WTC11 (cell line): ENCODE results near the gene NANOG.

ENCODE experiments used
- ESRRA ChIP-seq: sonication (generic); formaldehyde crosslinking; IDR thresholded peaks from 2 replicates; pipeline ENCODE4 v1.8.1; 2022; ENCODE audit warnings: mild to moderate bottlenecking, missing genetic modification reagents, borderline replicate concordance
- FOXK1 ChIP-seq: sonication (generic); formaldehyde crosslinking; IDR thresholded peaks from 2 replicates; pipeline ENCODE4 v1.8.0; 2022; ENCODE audit warnings: mild to moderate bottlenecking, moderate library complexity, missing genetic modification reagents
- NFE2L1 ChIP-seq: sonication (generic); formaldehyde crosslinking; IDR thresholded peaks from 2 replicates; pipeline ENCODE4 v1.8.1; 2023; ENCODE audit warnings: missing genetic modification reagents
- NR3C1 ChIP-seq: sonication (generic); formaldehyde crosslinking; conservative IDR thresholded peaks from 2 replicates; pipeline ENCODE4 v1.8.1; 2023; ENCODE audit warnings: low read depth, mild to moderate bottlenecking, missing genetic modification reagents
- TCF7 ChIP-seq: sonication (generic); formaldehyde crosslinking; IDR thresholded peaks from 2 replicates; pipeline ENCODE4 v1.8.0; 2022; ENCODE audit warnings: mild to moderate bottlenecking, low read depth, missing genetic modification reagents, moderate library complexity
- TP53 ChIP-seq: sonication (generic); formaldehyde crosslinking; IDR thresholded peaks from 2 replicates; pipeline ENCODE4 v1.8.1; 2023; ENCODE audit warnings: mild to moderate bottlenecking, missing genetic modification reagents
- ZNF396 ChIP-seq: fragments of 250-450 bp; sonication (Bioruptor Pico); IDR thresholded peaks from 2 replicates; pipeline ENCODE4 v1.8.0; 2021; ENCODE audit warnings: mild to moderate bottlenecking, moderate library complexity, borderline replicate concordance
- TF ChIP-seq, protein P1 (sequence below): fragments of 200-600 bp; IDR thresholded peaks from 2 replicates; pipeline ENCODE4 v1.8.0; 2022; ENCODE audit warnings: antibody characterized with exemption
- TF ChIP-seq, protein P2 (sequence below): sonication (generic); formaldehyde crosslinking; IDR thresholded peaks from 2 replicates; pipeline ENCODE4 v1.8.0; 2022; ENCODE audit warnings: mild to moderate bottlenecking, missing genetic modification reagents
- TF ChIP-seq, protein P3 (sequence below): sonication (generic); formaldehyde crosslinking; IDR thresholded peaks from 2 replicates; pipeline ENCODE4 v1.8.1; 2023; ENCODE audit warnings: mild to moderate bottlenecking, moderate library complexity, missing genetic modification reagents
- TF ChIP-seq, protein P4 (sequence below): sonication (generic); formaldehyde crosslinking; IDR thresholded peaks from 2 replicates; pipeline ENCODE4 v1.8.0; 2022; ENCODE audit warnings: mild to moderate bottlenecking, missing genetic modification reagents
- TF ChIP-seq, protein P5 (sequence below): sonication (generic); formaldehyde crosslinking; IDR thresholded peaks from 2 replicates; pipeline ENCODE4 v1.8.0; 2023; ENCODE audit warnings: missing genetic modification reagents, mild to moderate bottlenecking, borderline replicate concordance

DNA sequence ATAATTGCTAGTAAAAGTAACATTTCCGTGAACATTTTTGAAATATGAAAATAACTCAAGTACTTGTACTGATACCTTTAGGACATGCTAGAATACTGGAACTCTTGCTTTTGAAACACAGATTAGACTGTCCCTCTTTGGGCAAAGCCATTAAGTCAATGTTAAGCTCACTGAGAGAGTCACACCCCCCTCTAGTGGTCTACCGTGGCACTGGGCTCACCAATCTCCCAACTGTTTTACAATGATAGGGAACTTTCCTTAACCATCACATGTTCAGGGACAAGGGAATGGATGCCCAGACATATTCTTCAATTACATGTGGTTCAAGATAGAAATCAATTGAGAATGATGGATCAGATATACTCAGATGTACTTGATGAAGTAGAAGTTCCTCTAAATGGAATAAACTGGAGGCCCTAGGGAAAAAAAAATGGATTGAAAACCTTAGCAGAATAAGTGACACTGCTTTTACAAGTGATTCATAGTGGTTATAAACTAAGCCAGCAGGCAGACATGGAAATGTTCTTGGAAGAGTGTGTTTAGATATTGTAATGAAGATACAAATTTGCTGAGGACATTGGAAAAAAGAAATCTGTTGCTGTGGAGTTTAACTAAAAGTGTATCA is 17.8 kb downstream of the NANOG start:
- TF ChIP-seq, protein P1, sequence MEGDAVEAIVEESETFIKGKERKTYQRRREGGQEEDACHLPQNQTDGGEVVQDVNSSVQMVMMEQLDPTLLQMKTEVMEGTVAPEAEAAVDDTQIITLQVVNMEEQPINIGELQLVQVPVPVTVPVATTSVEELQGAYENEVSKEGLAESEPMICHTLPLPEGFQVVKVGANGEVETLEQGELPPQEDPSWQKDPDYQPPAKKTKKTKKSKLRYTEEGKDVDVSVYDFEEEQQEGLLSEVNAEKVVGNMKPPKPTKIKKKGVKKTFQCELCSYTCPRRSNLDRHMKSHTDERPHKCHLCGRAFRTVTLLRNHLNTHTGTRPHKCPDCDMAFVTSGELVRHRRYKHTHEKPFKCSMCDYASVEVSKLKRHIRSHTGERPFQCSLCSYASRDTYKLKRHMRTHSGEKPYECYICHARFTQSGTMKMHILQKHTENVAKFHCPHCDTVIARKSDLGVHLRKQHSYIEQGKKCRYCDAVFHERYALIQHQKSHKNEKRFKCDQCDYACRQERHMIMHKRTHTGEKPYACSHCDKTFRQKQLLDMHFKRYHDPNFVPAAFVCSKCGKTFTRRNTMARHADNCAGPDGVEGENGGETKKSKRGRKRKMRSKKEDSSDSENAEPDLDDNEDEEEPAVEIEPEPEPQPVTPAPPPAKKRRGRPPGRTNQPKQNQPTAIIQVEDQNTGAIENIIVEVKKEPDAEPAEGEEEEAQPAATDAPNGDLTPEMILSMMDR = peak; percentile 84
- TF ChIP-seq NR3C1 (CRISPR knock-in tag) (no peak), TP53 (CRISPR knock-in tag) (no peak), ZNF396 (CRISPR knock-in tag) (no peak), ESRRA (CRISPR knock-in tag) (no peak), TCF7 (CRISPR knock-in tag) (no peak), NFE2L1 (CRISPR knock-in tag) (no peak), FOXK1 (CRISPR knock-in tag) (no peak)
- TF ChIP-seq, protein P2, sequence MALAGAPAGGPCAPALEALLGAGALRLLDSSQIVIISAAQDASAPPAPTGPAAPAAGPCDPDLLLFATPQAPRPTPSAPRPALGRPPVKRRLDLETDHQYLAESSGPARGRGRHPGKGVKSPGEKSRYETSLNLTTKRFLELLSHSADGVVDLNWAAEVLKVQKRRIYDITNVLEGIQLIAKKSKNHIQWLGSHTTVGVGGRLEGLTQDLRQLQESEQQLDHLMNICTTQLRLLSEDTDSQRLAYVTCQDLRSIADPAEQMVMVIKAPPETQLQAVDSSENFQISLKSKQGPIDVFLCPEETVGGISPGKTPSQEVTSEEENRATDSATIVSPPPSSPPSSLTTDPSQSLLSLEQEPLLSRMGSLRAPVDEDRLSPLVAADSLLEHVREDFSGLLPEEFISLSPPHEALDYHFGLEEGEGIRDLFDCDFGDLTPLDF = no peak
- TF ChIP-seq, protein P3, sequence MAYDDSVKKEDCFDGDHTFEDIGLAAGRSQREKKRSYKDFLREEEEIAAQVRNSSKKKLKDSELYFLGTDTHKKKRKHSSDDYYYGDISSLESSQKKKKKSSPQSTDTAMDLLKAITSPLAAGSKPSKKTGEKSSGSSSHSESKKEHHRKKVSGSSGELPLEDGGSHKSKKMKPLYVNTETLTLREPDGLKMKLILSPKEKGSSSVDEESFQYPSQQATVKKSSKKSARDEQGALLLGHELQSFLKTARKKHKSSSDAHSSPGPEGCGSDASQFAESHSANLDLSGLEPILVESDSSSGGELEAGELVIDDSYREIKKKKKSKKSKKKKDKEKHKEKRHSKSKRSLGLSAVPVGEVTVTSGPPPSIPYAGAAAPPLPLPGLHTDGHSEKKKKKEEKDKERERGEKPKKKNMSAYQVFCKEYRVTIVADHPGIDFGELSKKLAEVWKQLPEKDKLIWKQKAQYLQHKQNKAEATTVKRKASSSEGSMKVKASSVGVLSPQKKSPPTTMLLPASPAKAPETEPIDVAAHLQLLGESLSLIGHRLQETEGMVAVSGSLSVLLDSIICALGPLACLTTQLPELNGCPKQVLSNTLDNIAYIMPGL (CRISPR knock-in tag) = no peak
- TF ChIP-seq, protein P4, sequence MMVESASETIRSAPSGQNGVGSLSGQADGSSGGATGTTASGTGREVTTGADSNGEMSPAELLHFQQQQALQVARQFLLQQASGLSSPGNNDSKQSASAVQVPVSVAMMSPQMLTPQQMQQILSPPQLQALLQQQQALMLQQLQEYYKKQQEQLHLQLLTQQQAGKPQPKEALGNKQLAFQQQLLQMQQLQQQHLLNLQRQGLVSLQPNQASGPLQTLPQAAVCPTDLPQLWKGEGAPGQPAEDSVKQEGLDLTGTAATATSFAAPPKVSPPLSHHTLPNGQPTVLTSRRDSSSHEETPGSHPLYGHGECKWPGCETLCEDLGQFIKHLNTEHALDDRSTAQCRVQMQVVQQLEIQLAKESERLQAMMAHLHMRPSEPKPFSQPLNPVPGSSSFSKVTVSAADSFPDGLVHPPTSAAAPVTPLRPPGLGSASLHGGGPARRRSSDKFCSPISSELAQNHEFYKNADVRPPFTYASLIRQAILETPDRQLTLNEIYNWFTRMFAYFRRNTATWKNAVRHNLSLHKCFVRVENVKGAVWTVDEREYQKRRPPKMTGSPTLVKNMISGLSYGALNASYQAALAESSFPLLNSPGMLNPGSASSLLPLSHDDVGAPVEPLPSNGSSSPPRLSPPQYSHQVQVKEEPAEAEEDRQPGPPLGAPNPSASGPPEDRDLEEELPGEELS (CRISPR knock-in tag) = no peak
- TF ChIP-seq, protein P5, sequence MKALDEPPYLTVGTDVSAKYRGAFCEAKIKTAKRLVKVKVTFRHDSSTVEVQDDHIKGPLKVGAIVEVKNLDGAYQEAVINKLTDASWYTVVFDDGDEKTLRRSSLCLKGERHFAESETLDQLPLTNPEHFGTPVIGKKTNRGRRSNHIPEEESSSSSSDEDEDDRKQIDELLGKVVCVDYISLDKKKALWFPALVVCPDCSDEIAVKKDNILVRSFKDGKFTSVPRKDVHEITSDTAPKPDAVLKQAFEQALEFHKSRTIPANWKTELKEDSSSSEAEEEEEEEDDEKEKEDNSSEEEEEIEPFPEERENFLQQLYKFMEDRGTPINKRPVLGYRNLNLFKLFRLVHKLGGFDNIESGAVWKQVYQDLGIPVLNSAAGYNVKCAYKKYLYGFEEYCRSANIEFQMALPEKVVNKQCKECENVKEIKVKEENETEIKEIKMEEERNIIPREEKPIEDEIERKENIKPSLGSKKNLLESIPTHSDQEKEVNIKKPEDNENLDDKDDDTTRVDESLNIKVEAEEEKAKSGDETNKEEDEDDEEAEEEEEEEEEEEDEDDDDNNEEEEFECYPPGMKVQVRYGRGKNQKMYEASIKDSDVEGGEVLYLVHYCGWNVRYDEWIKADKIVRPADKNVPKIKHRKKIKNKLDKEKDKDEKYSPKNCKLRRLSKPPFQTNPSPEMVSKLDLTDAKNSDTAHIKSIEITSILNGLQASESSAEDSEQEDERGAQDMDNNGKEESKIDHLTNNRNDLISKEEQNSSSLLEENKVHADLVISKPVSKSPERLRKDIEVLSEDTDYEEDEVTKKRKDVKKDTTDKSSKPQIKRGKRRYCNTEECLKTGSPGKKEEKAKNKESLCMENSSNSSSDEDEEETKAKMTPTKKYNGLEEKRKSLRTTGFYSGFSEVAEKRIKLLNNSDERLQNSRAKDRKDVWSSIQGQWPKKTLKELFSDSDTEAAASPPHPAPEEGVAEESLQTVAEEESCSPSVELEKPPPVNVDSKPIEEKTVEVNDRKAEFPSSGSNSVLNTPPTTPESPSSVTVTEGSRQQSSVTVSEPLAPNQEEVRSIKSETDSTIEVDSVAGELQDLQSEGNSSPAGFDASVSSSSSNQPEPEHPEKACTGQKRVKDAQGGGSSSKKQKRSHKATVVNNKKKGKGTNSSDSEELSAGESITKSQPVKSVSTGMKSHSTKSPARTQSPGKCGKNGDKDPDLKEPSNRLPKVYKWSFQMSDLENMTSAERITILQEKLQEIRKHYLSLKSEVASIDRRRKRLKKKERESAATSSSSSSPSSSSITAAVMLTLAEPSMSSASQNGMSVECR = no peak
